GM21576 (cell line): ENCODE data around the gene ABHD10.
"Not testable (repeated sequence)": the region's sequence is repeated elsewhere in the genome, so short reads cannot be mapped to it uniquely, and the experiment has no call there.

Experiments
- ATAC-seq: cut with Tn5 transposase; IDR thresholded peaks from one replicate; pipeline ENCODE4 v1.9.1; 2021; ENCODE audit warnings: mild to moderate bottlenecking, moderate library complexity; ENCODE audit not compliant: unreplicated experiment

The ABHD10 gene

GRCh38 chr3:112020674-112021085 lies 41.9 kb downstream of the ABHD10 start:
- ATAC-seq, result no peak

- no peak for ATAC-seq
Observed at GRCh38 chr3:112027142-112027541, 48.3 kb downstream of the ABHD10 start.

- no peak for ATAC-seq
Observed at GRCh38 chr3:112027826-112028225, 49.0 kb downstream of the ABHD10 start.

- no peak for ATAC-seq
Observed at GRCh38 chr3:112030901-112031300, 52.1 kb downstream of the ABHD10 start.

- no peak for ATAC-seq
Observed at GRCh38 chr3:112032098-112032731, 53.4 kb downstream of the ABHD10 start.

- ATAC-seq, result no peak
Observed at GRCh38 chr3:112034436-112034835, 55.6 kb downstream of the ABHD10 start, which contains the start of gene TMPRSS7. TSS of gene TMPRSS7 (plus strand) at chr3:112034736. CDS start at chr3:112034846, 110 bp downstream.

DNA sequence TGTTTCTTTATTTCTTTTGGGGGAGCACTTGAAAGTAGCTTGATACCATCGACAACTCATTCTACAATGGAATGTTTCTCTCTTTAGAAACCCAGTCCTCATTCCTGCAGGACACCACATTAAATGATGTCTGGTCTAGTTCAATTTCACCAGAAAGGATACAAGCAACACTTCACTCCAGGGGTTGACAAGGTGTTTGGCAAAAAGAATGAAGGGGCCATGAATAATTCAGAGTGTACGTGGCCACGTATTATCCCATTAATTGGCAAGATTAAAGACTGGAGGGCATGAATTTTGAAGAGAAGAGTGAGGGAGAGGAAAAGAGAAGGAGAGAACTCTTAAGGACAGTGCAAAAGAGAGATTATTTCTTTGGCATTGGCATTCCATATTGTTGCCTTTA lies 56.4 kb downstream of the ABHD10 start:
- no peak for ATAC-seq

DNA sequence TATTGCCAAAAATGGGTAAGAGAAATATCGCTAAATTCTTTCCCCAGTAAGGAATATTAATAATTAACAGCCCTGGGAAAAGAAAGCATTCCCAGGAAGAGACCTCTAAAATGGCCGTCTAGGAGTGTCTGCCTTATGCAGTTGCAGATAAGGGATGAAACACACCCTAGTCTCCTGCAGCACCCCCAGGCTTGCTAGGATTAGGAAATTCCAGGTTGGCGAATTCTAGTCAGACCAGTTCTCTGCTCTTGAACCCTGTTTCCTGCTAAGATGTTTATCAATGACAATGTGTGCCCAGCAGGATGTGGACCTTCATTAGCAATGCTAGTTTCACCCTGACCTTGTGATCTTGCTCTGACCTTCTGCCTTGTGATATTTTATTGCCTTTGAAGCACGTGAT lies 58.4 kb downstream of the ABHD10 start:
- ATAC-seq, result not testable (repeated sequence)

DNA sequence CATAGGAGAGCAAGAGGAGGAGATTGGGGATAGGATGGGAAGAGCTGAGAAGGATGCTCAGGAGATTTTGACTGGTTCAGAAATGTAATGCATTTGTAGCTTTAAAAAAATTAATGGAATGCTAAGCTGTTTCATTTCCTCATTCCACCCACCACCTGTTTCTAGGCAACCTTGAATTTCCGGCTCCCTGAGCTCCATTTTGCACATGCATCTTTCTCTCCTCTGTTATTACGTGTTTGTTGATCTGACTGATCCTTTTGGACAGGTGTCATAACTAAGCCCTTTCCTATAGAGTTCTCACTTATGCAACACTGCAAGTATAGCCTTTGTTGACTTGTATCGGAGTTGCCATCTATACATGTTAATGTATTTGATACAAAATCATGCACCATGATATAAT lies 60.0 kb downstream of the ABHD10 start:
- no peak for ATAC-seq

DNA sequence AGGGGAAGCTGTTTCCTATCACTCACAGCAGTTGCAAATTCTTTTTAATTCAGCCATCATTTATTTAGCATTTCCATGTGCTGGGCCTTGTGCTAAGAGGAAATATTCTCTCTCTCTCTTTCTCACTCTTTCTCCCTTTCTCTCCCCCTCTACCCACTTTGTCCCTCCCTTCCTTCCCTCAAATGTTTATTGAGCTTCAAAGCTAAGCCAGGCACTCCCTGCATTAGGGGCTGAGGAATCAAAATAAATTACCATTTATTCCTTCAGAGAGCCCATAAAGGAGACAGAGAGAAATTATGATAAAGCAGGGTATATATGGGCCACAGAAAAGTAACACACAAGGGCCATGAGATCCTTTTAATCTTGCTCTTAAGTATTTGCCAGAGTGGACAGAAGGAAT lies 62.5 kb downstream of the ABHD10 start:
- no peak for ATAC-seq

DNA sequence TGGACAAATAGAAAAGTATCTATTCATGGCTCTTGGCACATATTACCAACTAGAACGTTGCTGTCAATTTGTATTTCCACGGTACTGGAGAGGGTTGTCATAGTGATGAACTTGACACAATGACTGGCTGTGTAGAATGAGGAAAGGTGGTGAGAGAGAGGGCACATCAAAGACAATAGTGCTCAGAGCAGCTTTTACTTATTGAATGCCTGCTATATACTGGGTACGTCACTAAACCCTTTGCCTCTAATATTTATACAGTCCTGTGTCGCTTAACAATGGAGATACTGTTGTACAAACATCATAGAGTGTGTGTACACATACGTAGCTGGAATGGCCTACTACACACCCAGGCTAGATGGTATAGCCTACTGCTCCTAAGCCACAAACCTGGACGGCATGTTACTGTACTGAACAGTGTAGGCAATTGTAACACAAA lies 64.0 kb downstream of the ABHD10 start:
- ATAC-seq, result no peak
